Fibroblast of lung (primary cell): ENCODE results near the gene DBNL.
"Not testable (repeated sequence)": the region's sequence is repeated elsewhere in the genome, so short reads cannot be mapped to it uniquely, and the experiment has no call there.

Experiments
- CTCF ChIP-seq, 2 donors: IDR thresholded peaks in 1 of 2; conservative IDR thresholded peaks in 1 of 2; 1 replicate in 1 of 2; 2 replicates in 1 of 2; pipeline ENCODE4 v1.5.1; 2011 to 2012; ENCODE audit warnings: low read length in 2 of 2, control low read depth in 1 of 2, inconsistent platforms in 1 of 2, low read depth in 1 of 2, mild to moderate bottlenecking in 1 of 2
- EZH2 ChIP-seq: IDR thresholded peaks from 2 replicates; pipeline ENCODE4 v1.5.1; 2012; ENCODE audit warnings: low read length, control low read depth, mild to moderate bottlenecking; ENCODE audit errors: missing control alignments

- TF ChIP-seq CTCF (conservative IDR thresholded peaks at IDR 0.05 in 1 of 2, IDR thresholded peaks at IDR 0.05 in 1 of 2; ENCODE audit: low read depth in 1 of 2, low read length in 2 of 2); EZH2: not testable (repeated sequence)
These were observed 5.9 kb upstream of the DBNL start for GRCh38 chr7:44038553-44038952.
